ENCODE data around the gene EYA2.

The EYA2 gene

GRCh38 chr20:47231382-47232039, 336.9 kb downstream of the EYA2 start:
- no peak for TF ChIP-seq CTCF (IDR thresholded peaks at IDR 0.05; ENCODE audit: borderline replicate concordance, control extremely low read depth, extremely low read depth, insufficient read depth, missing control alignments)
- DNase-seq (ENCODE audit: low spot score): no peak
- in situ Hi-C loops (cut with MboI; ENCODE audit: low sequenced_read_pairs, unreplicated experiment): no loop called here

DNA sequence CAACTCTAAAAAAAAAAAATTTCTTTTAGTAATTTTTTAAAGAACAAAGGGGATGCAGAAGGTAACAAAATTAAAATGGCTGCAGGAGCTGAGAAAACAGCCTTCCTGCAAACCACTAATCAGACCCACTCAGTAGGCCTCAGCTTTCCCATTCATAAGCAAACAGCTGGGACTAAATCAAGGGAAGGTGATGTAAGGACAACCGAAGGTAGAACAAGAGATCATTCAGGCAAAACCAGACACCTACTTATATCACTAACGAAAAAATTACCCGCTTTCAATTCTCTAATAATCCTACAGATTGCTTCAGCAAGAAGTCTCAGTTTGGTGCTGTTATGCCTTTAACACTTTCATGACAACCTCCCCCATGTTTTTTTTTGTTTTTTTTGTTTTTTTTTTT, 337.9 kb downstream of the EYA2 start:
- no peak for TF ChIP-seq CTCF (IDR thresholded peaks at IDR 0.05; ENCODE audit: borderline replicate concordance, control extremely low read depth, extremely low read depth, insufficient read depth, missing control alignments)
- in situ Hi-C loops (cut with MboI; ENCODE audit: low sequenced_read_pairs, unreplicated experiment): no loop called here
- DNase-seq (ENCODE audit: low spot score): no peak

DNA sequence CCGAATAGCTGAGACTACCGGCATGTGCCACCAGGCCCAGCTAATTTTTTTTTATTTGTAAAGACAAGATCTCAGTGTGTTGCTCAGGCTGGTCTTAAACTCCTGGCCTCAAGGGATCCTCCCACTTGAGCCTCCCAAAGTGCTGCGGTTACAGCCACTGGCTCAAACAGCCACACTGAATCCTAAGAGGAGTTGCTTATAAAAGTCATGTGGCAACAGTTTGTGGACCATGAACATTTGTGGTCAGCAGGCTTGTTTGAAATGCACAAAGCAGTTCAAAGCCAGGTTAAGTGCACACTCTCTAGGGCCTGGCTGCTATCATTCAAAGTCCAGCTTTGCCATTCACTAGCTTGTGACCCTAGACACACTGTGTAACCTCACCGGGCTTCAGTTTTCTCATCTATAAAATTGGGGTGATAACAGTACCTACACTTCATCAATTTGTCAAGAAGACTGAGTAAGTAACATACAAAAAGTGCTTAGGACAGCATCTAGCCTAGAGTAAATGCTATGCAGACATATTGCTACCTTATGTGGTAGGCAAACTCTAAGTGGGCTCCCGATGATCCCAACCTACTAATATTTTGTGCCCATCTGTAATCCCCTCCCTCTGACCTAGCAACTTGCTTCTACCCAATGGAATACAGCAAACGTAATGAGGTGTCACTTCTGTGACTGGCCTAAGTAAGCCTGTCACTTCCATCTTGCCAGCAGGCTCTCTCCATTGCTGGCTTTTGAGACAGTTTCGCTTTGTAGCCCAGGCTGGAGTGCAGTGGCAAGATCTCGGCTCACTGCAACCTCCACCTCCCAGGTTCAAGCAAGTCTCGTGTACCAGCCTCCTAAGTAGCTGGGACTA, 338.9 kb downstream of the EYA2 start:
- in situ Hi-C loops (cut with MboI; ENCODE audit: low sequenced_read_pairs, unreplicated experiment): no loop called here

DNA sequence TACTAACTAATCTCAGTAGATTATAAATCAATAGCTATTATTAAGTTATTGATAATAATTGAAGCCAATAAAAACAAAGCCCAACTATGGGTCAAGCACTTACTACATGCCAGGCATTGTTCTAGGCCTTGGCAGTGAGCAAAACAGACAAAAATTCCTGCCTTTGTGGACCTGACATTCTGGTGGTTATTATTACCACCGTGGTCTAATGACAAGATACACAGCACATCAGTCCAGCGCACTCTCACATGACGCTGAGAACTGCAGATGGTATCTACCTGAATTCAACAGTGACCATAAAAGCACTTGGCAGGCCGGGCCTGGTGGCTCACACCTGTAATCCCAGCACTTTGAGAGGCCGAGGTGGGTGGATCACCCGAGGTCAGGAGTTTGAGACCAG, 340.5 kb downstream of the EYA2 start:
- TF ChIP-seq CTCF (IDR thresholded peaks at IDR 0.05; ENCODE audit: borderline replicate concordance, control extremely low read depth, extremely low read depth, insufficient read depth, missing control alignments): no peak
- DNase-seq (ENCODE audit: low spot score): no peak
- in situ Hi-C loops (cut with MboI; ENCODE audit: low sequenced_read_pairs, unreplicated experiment): no loop called here

More for the DNA sequence above, 338.9 kb downstream of the EYA2 start:
- no peak for DNase-seq (ENCODE audit: low spot score)
- TF ChIP-seq CTCF (IDR thresholded peaks at IDR 0.05; ENCODE audit: borderline replicate concordance, control extremely low read depth, extremely low read depth, insufficient read depth, missing control alignments): no peak

DNA sequence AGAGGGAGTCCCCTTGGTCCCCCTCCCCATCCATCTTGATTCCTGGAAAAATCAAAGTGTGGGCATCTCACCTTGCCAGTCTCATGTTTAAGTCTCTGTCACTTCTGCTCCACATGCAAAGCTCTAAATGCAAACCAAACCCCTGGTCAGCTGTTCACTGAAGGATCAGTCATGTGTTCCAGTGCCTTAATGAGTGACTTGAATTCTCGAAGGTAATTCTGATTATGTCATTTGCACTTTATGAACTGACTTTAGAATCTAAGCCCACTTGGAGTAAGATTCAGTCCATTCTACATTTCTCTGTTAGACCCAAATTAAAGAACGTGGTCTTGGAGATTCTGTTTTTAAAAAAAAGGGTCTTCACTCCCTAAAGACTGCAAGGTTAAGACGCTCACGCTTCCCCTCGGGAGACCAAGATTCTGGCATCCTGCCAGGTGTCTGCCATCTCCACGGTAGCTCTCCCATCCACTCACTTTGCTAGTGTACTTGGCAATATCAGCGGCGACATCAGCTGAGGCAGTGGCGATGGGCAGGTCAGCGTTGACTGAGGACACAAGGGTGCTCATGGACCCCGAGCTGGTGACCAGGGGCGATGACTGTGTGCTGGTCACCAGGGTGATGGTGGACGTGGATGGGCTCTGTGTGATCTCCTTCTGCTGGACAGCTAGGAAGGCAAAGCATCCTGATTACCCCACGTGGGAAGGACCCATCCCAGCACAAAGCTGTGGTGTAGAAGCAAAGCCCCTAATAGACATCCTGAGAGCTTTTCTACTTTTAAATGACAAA, 341.4 kb downstream of the EYA2 start:
- DNase-seq (ENCODE audit: low spot score): no peak
- in situ Hi-C loops (cut with MboI; ENCODE audit: low sequenced_read_pairs, unreplicated experiment): no loop called here
- TF ChIP-seq CTCF (IDR thresholded peaks at IDR 0.05; ENCODE audit: borderline replicate concordance, control extremely low read depth, extremely low read depth, insufficient read depth, missing control alignments): no peak

DNA sequence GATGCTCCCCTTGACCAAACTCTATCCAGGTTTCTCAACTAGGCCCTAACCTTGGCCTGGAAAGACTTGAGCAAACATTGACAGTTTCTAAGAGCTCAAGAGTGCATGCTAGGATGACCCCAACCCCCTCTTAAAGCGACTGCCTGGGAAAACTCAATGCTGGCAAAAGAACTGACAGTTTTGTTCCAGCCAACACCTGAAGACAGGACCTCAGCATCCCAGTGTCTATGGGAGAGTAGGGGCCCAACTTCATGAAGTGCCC, 341.9 kb downstream of the EYA2 start:
- no peak for DNase-seq (ENCODE audit: low spot score)
- no peak for TF ChIP-seq CTCF (IDR thresholded peaks at IDR 0.05; ENCODE audit: borderline replicate concordance, control extremely low read depth, extremely low read depth, insufficient read depth, missing control alignments)
- in situ Hi-C loops (cut with MboI; ENCODE audit: low sequenced_read_pairs, unreplicated experiment): no loop called here

All from GM13976 (cell line).